GM19468 (cell line): Measurements from ENCODE around the gene PARP8.

ENCODE experiments used
- ATAC-seq: cut with Tn5 transposase; IDR thresholded peaks from one replicate; pipeline ENCODE4 v1.9.1; 2021; ENCODE audit warnings: mild to moderate bottlenecking, moderate library complexity, moderate number of reproducible peaks; ENCODE audit not compliant: unreplicated experiment; ENCODE audit errors: extremely low read depth

The PARP8 gene

DNA sequence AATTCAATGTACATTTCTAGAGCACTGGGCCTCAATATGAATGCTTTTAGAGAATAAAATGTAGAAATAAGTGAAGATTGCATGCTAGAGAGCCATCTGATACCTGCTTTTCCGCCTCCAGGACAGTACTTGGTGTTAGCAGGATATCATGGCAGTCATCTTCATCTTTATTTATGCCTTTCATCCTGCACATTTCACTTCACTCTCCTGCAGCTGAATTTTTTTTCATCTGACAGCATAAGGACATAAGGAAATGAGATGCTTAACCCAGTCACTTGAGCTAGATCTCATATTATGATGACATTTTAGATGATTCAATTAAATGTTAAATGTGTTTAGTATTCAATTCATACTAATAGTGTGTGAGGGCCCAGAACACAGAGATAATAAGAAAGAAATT is 162.6 kb downstream of the PARP8 start:
- no peak for ATAC-seq

DNA sequence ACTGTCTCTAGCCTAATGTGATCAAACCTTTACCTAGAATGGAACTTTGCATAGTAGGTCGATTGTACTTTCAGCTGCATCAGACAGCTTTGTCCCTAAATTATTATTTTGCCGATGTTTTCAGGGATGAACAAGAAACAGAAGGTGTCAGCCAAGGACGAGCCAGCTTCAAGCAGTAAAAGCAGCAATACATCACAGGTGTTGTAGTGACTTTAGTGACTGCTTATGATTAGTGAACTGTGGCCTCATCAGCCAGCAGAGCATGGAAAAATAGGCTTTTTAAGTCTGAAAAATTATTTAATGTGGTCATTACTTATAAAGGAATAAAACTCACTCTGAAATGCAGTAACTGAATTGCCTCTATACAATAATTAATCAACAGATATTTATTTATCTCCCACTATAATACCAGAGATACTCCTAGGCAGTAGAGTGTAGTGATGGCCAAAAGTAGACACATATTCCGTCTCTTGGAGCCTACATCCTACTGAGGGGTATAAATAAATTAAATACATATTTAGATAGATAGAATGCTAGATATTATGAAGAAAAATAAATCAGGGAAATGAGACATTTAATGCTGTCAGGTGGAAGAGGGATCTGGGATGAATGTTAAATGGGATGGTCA is 166.3 kb downstream of the PARP8 start:
- ATAC-seq: no peak

DNA sequence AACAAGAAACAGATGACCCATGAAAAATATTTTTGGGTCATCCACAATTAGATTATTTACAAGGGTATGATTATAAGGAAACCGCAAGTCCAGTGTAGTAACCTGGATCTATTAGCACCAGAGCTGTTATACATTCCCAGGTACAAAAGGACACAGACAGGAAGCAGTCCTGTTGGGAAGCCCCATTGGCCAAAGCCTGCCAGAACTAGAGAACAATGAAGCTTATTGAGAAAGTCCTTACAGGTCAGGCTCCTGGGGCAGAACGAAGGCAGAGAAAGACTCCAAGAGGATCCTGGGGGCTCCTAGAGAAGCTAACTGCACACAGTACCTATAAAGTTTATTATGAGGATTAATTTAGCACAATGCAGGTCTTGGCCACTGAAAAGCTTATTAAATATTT is 169.9 kb downstream of the PARP8 start:
- no peak for ATAC-seq

DNA sequence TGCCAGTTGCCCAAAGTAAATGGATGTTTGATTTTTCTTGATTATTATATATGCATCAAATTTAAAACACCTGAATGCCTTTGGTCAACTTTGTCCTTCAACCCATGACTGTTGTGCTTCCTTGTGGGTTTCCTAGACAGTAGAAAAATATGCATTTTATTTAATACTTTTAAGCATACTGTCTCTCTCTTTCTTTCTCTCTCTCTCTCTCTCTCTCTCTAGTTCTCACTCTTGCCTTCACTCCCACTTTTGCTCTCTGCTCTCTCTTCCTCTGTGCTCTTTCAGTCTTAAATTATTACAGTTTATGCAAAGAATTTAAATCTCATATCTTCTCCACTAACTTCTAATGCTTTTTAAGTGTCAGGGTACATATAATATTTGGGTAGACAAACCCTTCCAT is 173.0 kb downstream of the PARP8 start:
- ATAC-seq: no peak

DNA sequence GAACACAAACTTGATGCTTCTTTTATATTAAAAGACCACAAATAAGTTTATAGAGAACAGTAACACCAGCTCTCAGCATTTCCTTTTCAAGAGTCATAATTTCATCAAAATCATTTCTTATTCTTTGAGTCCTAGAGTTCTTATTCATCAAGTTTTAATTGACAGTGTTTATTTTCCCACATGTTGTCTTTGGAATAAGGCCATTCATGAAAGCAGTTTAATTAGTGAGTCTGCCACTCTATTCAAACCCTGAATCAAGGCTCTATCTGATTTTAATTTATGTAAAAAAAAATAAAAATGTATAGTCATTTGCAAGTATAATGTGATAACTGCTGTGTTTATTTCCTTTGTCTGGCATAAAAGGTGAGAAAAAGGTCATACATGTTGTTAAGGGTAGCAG is 176.7 kb downstream of the PARP8 start:
- ATAC-seq: no peak

DNA sequence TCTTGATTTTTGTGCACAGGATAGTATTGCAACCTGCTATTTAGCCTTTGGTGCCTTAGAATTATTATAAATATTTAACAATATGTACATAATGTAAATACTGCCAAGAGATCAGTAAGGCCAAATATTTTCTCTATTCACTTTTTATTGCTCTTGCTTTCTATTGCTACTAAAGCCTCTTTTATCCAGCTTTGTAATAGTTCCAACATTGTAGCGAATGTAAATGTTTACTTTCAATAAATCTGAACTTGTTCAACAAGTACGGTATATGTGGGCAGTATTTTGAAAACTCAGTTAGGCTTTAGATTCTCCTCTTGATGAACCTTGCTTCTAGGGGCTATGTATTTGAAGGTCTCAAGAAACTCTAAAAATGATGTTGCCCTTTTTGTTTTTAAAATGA is 179.8 kb downstream of the PARP8 start:
- no peak for ATAC-seq

DNA sequence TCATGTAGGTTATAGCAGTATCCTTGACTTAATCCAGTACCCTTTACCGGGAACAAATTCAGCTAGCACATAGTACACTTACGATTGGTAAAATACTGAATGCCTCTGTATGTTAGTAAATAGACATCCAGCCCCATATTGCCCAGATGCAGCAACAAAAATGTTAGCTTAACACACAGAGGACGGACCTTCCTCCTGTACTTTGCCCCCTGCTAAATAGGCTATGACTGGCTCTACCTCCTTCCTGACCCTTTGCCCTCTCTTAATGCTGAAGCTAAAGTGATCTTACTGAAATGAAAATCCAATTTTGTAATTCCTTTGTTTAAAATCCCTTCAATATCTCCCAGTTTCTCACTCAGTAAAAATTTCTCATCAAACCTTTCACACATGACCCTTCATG is 183.1 kb downstream of the PARP8 start:
- ATAC-seq: no peak

DNA sequence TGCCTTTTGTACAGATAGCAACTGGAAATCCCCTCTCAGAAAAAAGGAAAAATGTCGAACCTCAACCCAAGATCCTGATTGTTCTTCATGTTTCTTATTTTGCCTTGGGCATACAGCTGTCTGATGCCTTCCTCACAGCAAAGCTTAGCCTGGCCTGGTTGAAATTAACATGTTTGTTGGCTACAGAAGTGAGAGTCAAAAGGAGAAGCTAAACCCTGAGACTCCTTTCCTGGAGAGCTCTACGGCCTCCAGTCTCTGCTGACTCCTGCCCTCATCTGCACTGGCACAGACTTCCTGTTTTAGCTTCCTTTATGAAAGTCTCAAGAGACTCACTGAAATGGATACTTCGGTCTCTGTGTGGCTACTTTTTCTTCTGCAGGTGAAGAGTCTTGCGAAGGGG is 186.7 kb downstream of the PARP8 start:
- ATAC-seq: peak; percentile 80

DNA sequence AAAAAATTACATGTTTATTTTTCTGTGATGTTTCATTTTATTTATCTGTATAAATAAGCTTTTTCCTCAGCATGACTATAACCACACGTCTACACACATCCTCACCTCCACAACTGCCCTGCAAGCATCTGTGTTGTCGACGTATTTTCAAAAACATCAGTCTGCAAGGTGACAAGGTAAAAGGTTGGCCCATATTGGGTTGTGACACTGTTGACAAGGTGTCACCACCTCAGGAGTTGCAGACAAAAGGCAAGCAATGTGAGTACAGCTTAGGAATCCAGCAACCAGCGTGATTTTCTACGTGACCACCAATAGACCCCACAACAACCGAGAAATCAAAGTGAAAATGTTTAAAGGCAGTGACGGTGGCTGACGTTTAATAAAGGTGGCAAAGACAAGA is 187.6 kb downstream of the PARP8 start:
- no peak for ATAC-seq

DNA sequence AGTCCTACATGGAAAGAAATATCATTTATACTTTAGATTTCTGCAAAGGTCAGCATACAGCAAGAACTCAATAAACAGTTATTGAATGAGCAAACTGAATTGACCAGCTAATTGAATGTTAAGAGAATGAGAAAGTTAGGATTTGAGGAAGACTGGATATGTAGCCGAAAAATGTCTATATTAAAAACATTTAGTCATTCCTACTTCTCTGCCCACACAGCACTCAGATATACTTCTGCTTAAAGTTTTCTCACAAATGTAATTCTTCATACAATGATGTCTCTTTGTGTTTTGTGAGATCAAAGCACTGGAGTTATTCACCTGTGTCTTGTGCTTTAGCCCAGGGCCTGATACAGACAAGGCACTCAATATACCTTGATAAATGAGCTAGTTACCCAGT is 188.6 kb downstream of the PARP8 start:
- ATAC-seq: no peak

DNA sequence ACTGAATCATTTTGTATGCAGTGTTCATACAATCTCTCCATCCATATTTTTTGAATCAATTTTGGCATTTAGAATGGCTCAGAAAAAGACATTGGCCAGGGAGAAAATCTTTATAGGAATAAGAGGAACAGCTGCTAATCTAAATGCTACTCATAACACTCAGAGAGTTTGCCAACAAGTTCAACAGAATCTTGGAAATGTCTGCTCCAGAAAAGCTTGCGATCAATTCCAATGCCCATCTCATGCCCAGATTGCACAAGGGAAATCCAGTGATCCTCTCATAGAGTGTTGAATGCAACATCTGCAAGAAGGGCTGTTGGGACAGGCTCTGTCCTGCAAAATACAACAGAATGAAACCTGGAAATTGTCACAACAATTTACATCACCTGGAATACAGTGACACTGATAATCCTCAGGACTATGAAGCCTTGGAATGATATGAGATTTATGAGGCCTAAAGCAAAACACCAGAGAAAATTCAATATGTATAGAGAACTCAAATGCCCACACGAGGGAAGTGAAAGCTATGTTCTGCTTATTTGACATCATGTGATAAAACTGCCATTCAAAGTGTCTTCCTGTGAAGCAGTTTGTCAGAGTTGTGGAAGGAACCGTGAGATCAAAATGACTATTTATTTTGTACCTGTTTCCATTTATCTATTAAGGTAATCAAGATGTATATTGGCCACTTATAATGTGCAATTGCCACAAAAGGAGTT is 190.1 kb downstream of the PARP8 start:
- peak; percentile 65 for ATAC-seq

DNA sequence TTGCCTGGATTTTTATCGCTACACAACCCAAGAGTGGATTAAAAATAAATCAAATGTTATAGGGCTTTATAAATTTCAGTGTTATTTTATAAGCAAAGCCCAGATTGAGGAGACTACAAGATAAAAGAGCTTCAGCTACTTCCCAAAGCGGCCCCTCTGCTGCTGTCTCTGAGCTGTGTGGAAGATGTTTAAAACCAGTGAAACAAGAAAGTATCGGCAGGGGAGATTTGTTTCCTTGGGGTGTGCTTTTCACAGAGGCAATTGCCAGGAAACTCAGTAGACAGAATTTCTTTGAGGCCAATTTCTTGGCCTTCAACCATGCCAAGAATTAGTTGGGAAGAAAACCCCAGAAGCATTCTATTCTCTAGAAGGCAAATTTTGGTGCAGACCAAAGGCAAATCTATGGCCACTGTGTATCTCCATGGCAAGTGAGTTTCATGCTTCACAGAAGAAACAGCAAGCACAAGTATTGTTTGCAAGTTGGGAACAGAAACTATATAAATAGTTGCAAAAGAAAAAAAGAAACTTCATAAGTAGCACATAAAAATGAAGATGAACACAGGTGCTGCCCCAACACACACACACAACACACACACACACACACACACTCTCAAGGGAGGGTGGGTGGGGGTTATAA is 197.2 kb downstream of the PARP8 start:
- ATAC-seq: no peak

DNA sequence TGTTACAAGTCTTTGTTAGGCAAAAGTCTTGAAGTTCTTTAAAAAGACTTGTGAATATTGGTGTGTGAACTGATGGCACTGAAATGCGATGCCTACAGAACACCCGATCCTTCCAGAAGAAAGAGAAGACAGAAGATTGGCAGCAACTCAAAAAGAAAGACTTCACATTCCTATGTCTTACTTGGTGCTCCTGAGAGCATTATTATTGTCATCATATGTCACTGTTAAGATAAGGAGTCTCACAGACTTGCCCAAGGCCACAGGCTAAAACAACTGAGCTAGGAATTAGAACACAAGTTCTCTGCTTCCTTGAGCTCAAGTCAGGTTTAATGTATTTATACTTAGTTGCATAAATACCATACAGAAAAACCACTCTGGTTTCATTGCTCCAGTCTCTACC is 198.0 kb downstream of the PARP8 start:
- ATAC-seq: no peak

DNA sequence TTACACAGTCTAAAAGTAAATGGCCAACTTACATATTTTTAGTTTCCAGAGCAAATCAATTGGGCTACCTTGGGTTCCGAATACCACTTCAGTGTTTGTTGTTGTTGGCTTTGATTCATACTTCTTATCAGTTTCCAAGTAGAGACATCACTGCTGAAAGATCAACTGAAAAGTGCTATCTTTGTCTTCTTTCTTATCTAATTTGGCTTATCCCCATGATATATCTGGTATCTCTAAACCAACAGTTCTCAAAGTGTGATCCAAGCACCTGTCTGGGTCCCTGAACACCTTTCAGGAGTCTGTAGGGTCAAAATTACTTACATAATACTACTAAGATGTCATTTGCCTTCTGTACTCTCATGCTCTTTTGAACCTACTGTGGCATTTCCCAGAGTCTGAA is 200.0 kb downstream of the PARP8 start:
- ATAC-seq: no peak

DNA sequence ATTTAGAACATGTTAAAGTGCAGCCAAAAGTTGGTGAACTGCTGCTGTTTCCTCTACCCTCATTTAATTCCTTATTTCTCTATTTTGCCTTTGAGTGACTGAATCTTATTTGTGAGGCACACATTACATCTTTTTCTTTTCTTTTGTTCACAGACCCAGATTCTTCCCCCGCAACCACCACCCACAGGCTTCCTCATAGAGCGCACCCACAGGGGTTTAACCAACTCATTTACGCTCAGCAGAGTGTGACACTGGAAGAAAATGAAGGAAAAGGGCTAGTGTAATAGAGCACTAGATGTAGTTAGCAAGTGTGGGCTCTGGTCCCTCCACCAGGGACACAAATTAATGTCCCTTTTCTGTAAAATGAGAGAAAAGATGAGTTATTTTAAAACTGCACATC is 200.7 kb downstream of the PARP8 start:
- no peak for ATAC-seq

DNA sequence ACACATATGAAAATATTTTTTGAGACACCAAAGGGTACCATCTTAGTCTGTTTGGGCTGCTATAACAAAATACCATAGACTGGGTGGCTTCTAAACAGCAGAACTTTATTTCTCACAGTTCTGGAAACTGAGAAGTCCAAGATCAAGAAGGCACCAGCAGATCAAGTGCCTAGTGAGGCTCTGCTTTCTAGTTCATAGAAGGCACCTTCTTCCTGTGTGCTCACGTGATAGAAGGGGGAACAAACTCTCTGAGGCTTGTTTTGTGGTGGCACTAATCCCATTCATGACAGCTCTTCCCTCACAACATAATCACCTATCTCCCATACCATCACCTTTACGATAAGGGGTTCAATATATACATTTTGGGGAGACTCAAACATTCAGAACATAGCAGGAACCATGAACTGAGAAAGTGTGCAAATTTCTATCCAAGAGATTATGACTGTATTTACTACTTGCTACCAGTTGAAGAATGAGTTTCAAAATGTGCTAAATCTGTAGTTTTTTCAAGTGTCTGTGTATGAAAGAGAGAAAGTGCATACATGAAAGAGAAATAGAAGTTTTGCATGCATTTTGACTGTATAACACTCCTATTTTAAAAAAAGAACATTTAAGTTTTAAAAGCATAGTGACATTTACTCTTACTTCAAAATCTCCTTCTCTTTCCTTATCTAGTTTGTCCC is 207.3 kb downstream of the PARP8 start:
- no peak for ATAC-seq

DNA sequence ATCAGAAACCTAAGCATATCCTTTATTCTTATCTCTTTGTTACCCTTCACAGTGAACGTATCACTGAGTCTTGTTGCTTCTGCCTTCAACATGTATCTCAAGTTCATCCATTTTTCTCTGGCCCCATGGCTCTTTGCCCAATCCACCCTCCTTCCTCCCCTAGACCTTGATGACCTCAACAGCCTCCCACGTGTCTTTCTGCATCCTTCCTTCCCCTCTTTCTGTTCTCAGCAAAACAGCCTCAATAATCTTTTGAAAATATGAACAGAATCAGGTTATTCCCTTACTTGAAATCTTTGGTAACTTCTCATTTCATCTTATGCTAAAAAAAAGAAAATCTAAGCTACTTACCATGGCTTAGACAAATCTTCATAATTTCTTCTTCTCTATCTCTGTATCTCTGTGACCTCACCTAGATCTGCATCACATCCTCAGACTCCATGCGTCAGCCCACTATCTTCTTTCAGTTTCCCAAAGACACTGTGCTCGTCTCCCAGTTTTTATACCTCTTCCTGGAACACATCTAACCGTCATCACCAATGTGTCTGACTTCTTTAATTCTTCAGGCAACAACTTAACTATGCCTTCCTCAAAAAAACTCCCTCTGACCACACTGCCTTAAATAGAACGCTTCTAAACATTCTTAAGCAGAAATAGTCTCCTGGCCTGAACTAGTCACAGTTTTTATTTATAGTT is 208.0 kb downstream of the PARP8 start:
- no peak for ATAC-seq

DNA sequence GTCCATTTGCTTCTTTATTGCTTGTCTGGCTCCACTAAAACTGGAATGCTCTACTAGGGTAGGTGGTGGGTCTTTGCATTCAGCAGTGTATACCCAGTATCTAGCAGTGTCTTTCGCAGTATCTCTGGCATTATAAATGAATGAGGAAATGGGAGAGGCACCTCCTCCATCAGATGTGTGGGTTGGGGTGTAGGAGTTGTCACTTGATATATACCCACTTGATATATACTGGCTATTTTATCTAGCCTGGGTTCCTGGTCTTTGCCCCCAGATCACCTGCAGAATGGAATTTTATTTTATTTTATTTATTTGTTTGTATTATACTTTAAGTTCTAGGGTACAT is 208.5 kb downstream of the PARP8 start:
- ATAC-seq: no peak

DNA sequence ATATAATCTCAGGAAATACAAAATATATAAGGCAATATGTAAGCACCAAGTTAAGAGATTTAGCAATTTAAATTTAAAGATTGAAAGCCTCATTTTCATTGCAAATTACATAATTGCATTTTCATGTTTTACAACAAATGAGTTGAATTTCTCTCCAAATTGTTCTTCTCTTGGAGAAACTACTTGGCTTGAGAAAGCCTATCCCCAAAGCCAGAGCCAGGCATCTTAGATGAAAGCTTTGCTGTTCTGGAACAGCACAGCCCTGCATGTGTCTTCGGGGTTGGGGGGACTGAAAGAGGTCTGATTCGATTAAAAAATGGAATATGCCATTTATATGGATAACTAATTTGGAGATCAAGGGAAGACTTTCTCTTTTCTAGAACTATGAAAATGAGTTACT is 212.0 kb downstream of the PARP8 start:
- ATAC-seq: no peak

DNA sequence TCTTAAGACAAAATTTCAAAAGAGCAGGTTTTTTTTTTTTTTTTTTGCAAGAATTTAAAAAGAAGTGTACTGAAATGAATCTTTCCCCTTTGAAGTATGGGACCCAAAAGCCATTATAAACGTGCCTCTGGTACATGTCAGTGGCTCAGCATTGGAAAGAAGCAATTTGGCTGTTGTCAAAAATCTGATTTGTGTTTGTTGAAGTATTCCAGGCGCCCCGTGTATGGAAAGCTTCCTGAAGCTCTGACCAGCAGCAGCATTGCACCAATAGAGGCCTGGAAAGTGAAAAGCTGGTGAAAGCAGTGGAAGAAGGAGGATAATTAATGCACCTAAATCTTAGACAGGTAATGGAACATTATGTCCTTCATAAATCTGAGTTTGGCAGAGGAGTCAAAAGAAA is 215.0 kb downstream of the PARP8 start:
- no peak for ATAC-seq
